GM12892 (cell line): ENCODE data around the gene FHIP2A.
"Not testable (repeated sequence)": the region's sequence is repeated elsewhere in the genome, so short reads cannot be mapped to it uniquely, and the experiment has no call there.

Experiments used
- DNase-seq: peaks from one replicate; pipeline ENCODE4 v3.0.0; 2011; ENCODE audit not compliant: insufficient read length
- FAIRE-seq: peaks from 2 replicates; lab custom pipeline; 2011; peaks lifted over from hg19 to GRCh38; lab: Jason Lieb, UNC
- POLR2A ChIP-seq: IDR thresholded peaks from 2 replicates; pipeline ENCODE4 v1.6.1; 2011; ENCODE audit warnings: low read depth, low read length, control low read depth
- POLR2AphosphoS5 ChIP-seq: IDR thresholded peaks from 2 replicates; pipeline ENCODE4 v1.6.1; 2011; ENCODE audit warnings: low read depth, low read length, control low read depth
- TAF1 ChIP-seq: IDR thresholded peaks from 2 replicates; pipeline ENCODE4 v1.6.1; 2011; ENCODE audit warnings: low read depth, mild to moderate bottlenecking, control low read depth, low read length, borderline replicate concordance

Gene FHIP2A

GRCh38 chr10:114849674-114850073, 28.1 kb downstream of the FHIP2A start:
- TF ChIP-seq TAF1 (no peak), POLR2AphosphoS5 (no peak), POLR2A (no peak)
- DNase-seq: no peak
- no peak for FAIRE-seq

- FAIRE-seq (no peak), DNase-seq (no peak)
- no peak for TF ChIP-seq POLR2A
- TF ChIP-seq TAF1: no peak
Observed at GRCh38 chr10:114850126-114850525, 28.5 kb downstream of the FHIP2A start.

GRCh38 chr10:114851336-114851735, 29.8 kb downstream of the FHIP2A start:
- no peak for TF ChIP-seq TAF1
- no peak for TF ChIP-seq POLR2A
- TF ChIP-seq POLR2AphosphoS5: no peak
- FAIRE-seq: no peak
- no peak for DNase-seq

- FAIRE-seq: no peak
- no peak for DNase-seq
- no peak for TF ChIP-seq POLR2AphosphoS5
Observed at GRCh38 chr10:114852197-114852596, 30.6 kb downstream of the FHIP2A start.

GRCh38 chr10:114854906-114855305, 33.3 kb downstream of the FHIP2A start:
- FAIRE-seq (no peak), DNase-seq (no peak)
- TF ChIP-seq POLR2AphosphoS5 (no peak), TAF1 (no peak), POLR2A (no peak)

- TF ChIP-seq TAF1: no peak
- TF ChIP-seq POLR2A: no peak
- TF ChIP-seq POLR2AphosphoS5: no peak
- FAIRE-seq: no peak
- DNase-seq: no peak
Observed at GRCh38 chr10:114855776-114856543, 34.4 kb downstream of the FHIP2A start.

GRCh38 chr10:114856544-114857287, 35.1 kb downstream of the FHIP2A start:
- DNase-seq (no peak), FAIRE-seq (no peak)
- no peak for TF ChIP-seq POLR2AphosphoS5
- no peak for TF ChIP-seq POLR2A
- no peak for TF ChIP-seq TAF1

- not testable (repeated sequence) for FAIRE-seq, DNase-seq
Observed at GRCh38 chr10:114857288-114857565, 35.6 kb downstream of the FHIP2A start.

GRCh38 chr10:114857922-114858629, 36.5 kb downstream of the FHIP2A start:
- DNase-seq (no peak), FAIRE-seq (no peak)
- TF ChIP-seq POLR2AphosphoS5: no peak
- no peak for TF ChIP-seq POLR2A
- no peak for TF ChIP-seq TAF1

GRCh38 chr10:114859222-114859621, 37.6 kb downstream of the FHIP2A start:
- TF ChIP-seq POLR2A (no peak), POLR2AphosphoS5 (no peak), TAF1 (no peak)
- no peak for DNase-seq
- FAIRE-seq: no peak

- no peak for FAIRE-seq
- DNase-seq: no peak
Observed at GRCh38 chr10:114862456-114862855, 40.9 kb downstream of the FHIP2A start.

GRCh38 chr10:114867365-114867764, 45.8 kb downstream of the FHIP2A start:
- FAIRE-seq: no peak
- no peak for DNase-seq
- TF ChIP-seq POLR2A (no peak), POLR2AphosphoS5 (no peak), TAF1 (no peak)

More at GRCh38 chr10:114862456-114862855, 40.9 kb downstream of the FHIP2A start:
- TF ChIP-seq TAF1 (no peak), POLR2A (no peak), POLR2AphosphoS5 (no peak)
